Measurements from ENCODE around the gene IGSF5.

The IGSF5 gene

GRCh38 chr21:39724944-39725343, 20.0 kb upstream of the IGSF5 start:
- no peak for DNase-seq (ENCODE audit: low read depth in 1 of 2, low spot score in 1 of 2)
- Histone ChIP-seq H3K27me3 (ENCODE audit: insufficient read depth, poor library complexity, severe bottlenecking) (no peaks in the 10 kb centered on the region), H3K27ac (replicated peaks) (no peak overlapping the region), H3K4me3 (replicated peaks; ENCODE audit: insufficient read depth, low read length) (no peak overlapping the region)
- no peak for TF ChIP-seq CTCF (IDR thresholded peaks at IDR 0.05; ENCODE audit: insufficient read depth, low read length)
- no peak for TF ChIP-seq POLR2AphosphoS5 (IDR thresholded peaks at IDR 0.05; ENCODE audit: low read depth)
- TF ChIP-seq SPI1 (IDR thresholded peaks at IDR 0.05; ENCODE audit: borderline replicate concordance, low read depth), result no peak

- no peak overlapping the region for H3K27ac ChIP-seq (replicated peaks)
- TF ChIP-seq SPI1 (IDR thresholded peaks at IDR 0.05; ENCODE audit: borderline replicate concordance, low read depth) (no peak), POLR2AphosphoS5 (IDR thresholded peaks at IDR 0.05; ENCODE audit: low read depth) (no peak), CTCF (IDR thresholded peaks at IDR 0.05; ENCODE audit: insufficient read depth, low read length) (no peak), GABPA (IDR thresholded peaks at IDR 0.05; ENCODE audit: low read depth) (no peak), REST (IDR thresholded peaks at IDR 0.05; ENCODE audit: insufficient replicate concordance, low read depth) (no peak)
- no peaks in the 10 kb centered on the region for H3K27me3 ChIP-seq (ENCODE audit: insufficient read depth, poor library complexity, severe bottlenecking)
- no peak overlapping the region for H3K4me3 ChIP-seq (replicated peaks; ENCODE audit: insufficient read depth, low read length)
- no peak for DNase-seq (ENCODE audit: low read depth in 1 of 2, low spot score in 1 of 2)
These were observed 18.9 kb upstream of the IGSF5 start for GRCh38 chr21:39726133-39726532.

- DNase-seq (ENCODE audit: low read depth in 1 of 2, low spot score in 1 of 2), result no peak
- TF ChIP-seq SPI1 (IDR thresholded peaks at IDR 0.05; ENCODE audit: borderline replicate concordance, low read depth) (no peak), REST (IDR thresholded peaks at IDR 0.05; ENCODE audit: insufficient replicate concordance, low read depth) (no peak), GABPA (IDR thresholded peaks at IDR 0.05; ENCODE audit: low read depth) (no peak), POLR2AphosphoS5 (IDR thresholded peaks at IDR 0.05; ENCODE audit: low read depth) (no peak), CTCF (IDR thresholded peaks at IDR 0.05; ENCODE audit: insufficient read depth, low read length) (no peak)
- H3K27me3 ChIP-seq (ENCODE audit: insufficient read depth, poor library complexity, severe bottlenecking), result no peaks in the 10 kb centered on the region
- no peak overlapping the region for H3K27ac ChIP-seq (replicated peaks)
- H3K4me3 ChIP-seq (replicated peaks; ENCODE audit: insufficient read depth, low read length), result no peak overlapping the region
These were observed 17.4 kb upstream of the IGSF5 start for GRCh38 chr21:39727401-39728120.

GRCh38 chr21:39728341-39728740, 16.6 kb upstream of the IGSF5 start:
- TF ChIP-seq GABPA (IDR thresholded peaks at IDR 0.05; ENCODE audit: low read depth) (no peak), POLR2AphosphoS5 (IDR thresholded peaks at IDR 0.05; ENCODE audit: low read depth) (no peak), SPI1 (IDR thresholded peaks at IDR 0.05; ENCODE audit: borderline replicate concordance, low read depth) (no peak), CTCF (IDR thresholded peaks at IDR 0.05; ENCODE audit: insufficient read depth, low read length) (no peak), REST (IDR thresholded peaks at IDR 0.05; ENCODE audit: insufficient replicate concordance, low read depth) (no peak)
- no peaks in the 10 kb centered on the region for H3K27me3 ChIP-seq (ENCODE audit: insufficient read depth, poor library complexity, severe bottlenecking)
- no peak for DNase-seq (ENCODE audit: low read depth in 1 of 2, low spot score in 1 of 2)
- no peak overlapping the region for H3K27ac ChIP-seq (replicated peaks)
- H3K4me3 ChIP-seq (replicated peaks; ENCODE audit: insufficient read depth, low read length), result no peak overlapping the region

Measured in HL-60 (cell line).